Kidney (tissue), 14 donors: ENCODE results near the gene CETP. TPM values are rescaled to one million over a fixed set of nuclear protein-coding genes. Genes with fewer than 3 reads are reported as not detected.

Experiments
- DNase-seq, 5 donors: peaks; one replicate each; pipeline ENCODE4 v3.0.0-alpha.2; 2013 to 2020
- FAIRE-seq: peaks from 2 replicates; lab custom pipeline; 2012; peaks lifted over from hg19 to GRCh38; lab: Jason Lieb, UNC
- H3K27ac ChIP-seq, 2 donors: one replicate each; pipeline ENCODE4 v1.7.0; 2013; ENCODE audit warnings: low read depth in 2 of 2, low read length in 2 of 2, inconsistent platforms in 1 of 2
- H3K27me3 ChIP-seq: one replicate; pipeline ENCODE4 v1.7.1; 2013; ENCODE audit warnings: low read length, inconsistent platforms; ENCODE audit not compliant: control insufficient read depth, insufficient read depth
- H3K36me3 ChIP-seq, 3 donors: one replicate each; pipeline versions ENCODE4 v1.7.0 to v1.7.1; 2013; ENCODE audit warnings: low read length in 3 of 3, control low read depth in 1 of 3, inconsistent platforms in 1 of 3; ENCODE audit not compliant: insufficient read depth in 3 of 3, control insufficient read depth in 2 of 3
- H3K4me1 ChIP-seq, 3 donors: one replicate each; pipeline versions ENCODE4 v1.7.0 to v1.7.1; 2013; ENCODE audit warnings: low read length in 3 of 3, inconsistent platforms in 1 of 3, low read depth in 1 of 3; ENCODE audit not compliant: control insufficient read depth in 2 of 3, insufficient read depth in 2 of 3
- H3K4me3 ChIP-seq, 3 donors: one replicate each; pipeline versions ENCODE4 v1.7.0 to v1.8.1; 2013; ENCODE audit warnings: low read length in 3 of 3, control low read depth in 1 of 3, inconsistent platforms in 1 of 3
- H3K9ac ChIP-seq, 3 donors: one replicate each; pipeline versions ENCODE4 v1.7.0 to v1.7.1; 2013; ENCODE audit warnings: low read length in 3 of 3, control low read depth in 1 of 3, inconsistent platforms in 1 of 3
- H3K9me3 ChIP-seq, 3 donors: one replicate each; pipeline versions ENCODE4 v1.7.0 to v1.7.1; 2013; ENCODE audit warnings: low read length in 3 of 3, control low read depth in 1 of 3, inconsistent platforms in 1 of 3; ENCODE audit not compliant: control insufficient read depth in 2 of 3, insufficient read depth in 1 of 3
- intact Hi-C: fragments of 100-400 bp; cut with DNase I; formaldehyde crosslinking; loops from one replicate; pipeline ENCODE4 v1.11.1; 2022
- polyA plus RNA-seq: library from polyadenylated mRNA; stranded (reverse); fragments of 350-450 nt; fragmentation: Illumina TruSeq; extraction: RNeasy Lipid Tissue Mini Kit (QIAGEN cat#74804); gene quantifications from one replicate; pipeline ENCODE4 v1.2.3, GENCODE V29; 2014; ENCODE audit warnings: low read depth, low replicate concordance; ENCODE audit not compliant: insufficient read depth
- total RNA-seq: library from RNA; stranded (reverse); fragmentation: NEBNext Ultra II Directional; extraction: Animal tissue kit (Norgen Biotek cat#: 25700); gene quantifications from one replicate; pipeline ENCODE4 v1.2.1, GENCODE V29; 2021
- TF ChIP-seq, protein P1 (sequence below): IDR thresholded peaks from 3 replicates; pipeline ENCODE4 v1.5.1; 2012; ENCODE audit warnings: mild to moderate bottlenecking, moderate library complexity, borderline replicate concordance; ENCODE audit not compliant: insufficient read depth; ENCODE audit errors: extremely low read depth
- donor health status: control.
- donor health status: control.
- donor health status: control.
- donor health status: control.
- donor health status: control.
- donor health status: DM: yes; HTN: yes; CAD: no.
- donor health status: Normal renal cell carcinoma (clear cell type).

Gene CETP
- total and polyA plus RNA-seq, 2 donors from 2014 or later, result 1.3 to 2.1 TPM

DNA sequence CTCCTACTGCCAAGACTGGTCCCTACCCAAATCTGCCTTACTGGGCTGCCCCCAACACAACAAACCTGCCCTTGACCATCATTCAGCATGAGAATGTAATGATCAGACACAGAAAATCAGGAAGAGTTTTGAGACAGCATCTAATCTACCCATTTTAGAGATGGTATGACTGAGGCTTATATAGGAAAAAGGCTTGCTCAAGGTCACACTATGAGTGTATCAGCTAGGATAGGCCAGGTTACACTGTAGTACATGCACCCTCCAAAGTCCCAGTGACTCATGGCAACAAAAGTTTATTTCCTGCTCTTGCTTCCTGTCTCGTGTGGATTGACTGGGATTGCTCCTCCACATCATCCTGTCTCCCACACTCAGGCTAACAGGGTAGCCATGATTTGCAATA is 55.5 kb downstream of the CETP start:
- Histone ChIP-seq H3K4me1 (no peaks in the 10 kb centered on the region), H3K9me3 (no peaks in the 10 kb centered on the region)

DNA sequence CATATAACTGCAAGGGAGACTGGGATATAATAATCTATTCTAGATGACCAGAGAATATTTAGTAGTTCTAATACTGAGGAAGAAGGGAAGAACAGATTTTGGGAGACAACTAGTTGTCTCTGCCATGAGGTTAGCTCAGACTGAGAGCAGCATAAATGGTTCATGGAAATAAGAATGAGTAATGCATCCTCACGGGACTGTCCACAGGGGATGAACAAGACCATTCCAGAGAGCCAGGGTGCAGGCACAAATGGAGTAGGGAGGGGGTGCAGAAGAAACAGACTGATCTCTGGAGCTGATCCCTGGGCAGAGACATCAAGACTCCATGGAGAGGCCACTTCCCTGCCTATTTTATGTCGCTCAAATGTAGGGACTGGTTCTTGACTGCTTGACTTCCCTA is 58.0 kb downstream of the CETP start:
- no peaks in the 10 kb centered on the region for H3K9me3 ChIP-seq
- no peak overlapping the region for H3K4me3 ChIP-seq
- H3K27ac ChIP-seq, result no peak overlapping the region
- FAIRE-seq (no peak), DNase-seq (no peak)
- TF ChIP-seq, protein P1, sequence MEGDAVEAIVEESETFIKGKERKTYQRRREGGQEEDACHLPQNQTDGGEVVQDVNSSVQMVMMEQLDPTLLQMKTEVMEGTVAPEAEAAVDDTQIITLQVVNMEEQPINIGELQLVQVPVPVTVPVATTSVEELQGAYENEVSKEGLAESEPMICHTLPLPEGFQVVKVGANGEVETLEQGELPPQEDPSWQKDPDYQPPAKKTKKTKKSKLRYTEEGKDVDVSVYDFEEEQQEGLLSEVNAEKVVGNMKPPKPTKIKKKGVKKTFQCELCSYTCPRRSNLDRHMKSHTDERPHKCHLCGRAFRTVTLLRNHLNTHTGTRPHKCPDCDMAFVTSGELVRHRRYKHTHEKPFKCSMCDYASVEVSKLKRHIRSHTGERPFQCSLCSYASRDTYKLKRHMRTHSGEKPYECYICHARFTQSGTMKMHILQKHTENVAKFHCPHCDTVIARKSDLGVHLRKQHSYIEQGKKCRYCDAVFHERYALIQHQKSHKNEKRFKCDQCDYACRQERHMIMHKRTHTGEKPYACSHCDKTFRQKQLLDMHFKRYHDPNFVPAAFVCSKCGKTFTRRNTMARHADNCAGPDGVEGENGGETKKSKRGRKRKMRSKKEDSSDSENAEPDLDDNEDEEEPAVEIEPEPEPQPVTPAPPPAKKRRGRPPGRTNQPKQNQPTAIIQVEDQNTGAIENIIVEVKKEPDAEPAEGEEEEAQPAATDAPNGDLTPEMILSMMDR, result no peak
- no peak overlapping the region for H3K9ac ChIP-seq
- intact Hi-C loops, result no loop called here
- H3K27me3 ChIP-seq, result no peaks in the 10 kb centered on the region
- peaks cover 0 to 2% (median 0%) of the 10 kb centered on the region in 3 donors for H3K36me3 ChIP-seq
- no peaks in the 10 kb centered on the region for H3K4me1 ChIP-seq

More for the DNA sequence above, 55.5 kb downstream of the CETP start:
- no peak for DNase-seq
- no peak for FAIRE-seq
- Histone ChIP-seq H3K36me3 (peaks cover 0 to 2% (median 0%) of the 10 kb centered on the region in 3 donors), H3K27me3 (no peaks in the 10 kb centered on the region), H3K9ac (no peak overlapping the region), H3K27ac (no peak overlapping the region), H3K4me3 (no peak overlapping the region)
- TF ChIP-seq, protein P1, result no peak
- intact Hi-C loops, result no loop called here

GRCh38 chr16:57020651-57021050 is 58.9 kb downstream of the CETP start:
- Histone ChIP-seq H3K9me3 (no peaks in the 10 kb centered on the region), H3K4me1 (no peaks in the 10 kb centered on the region), H3K27ac (no peak overlapping the region), H3K9ac (no peak overlapping the region), H3K36me3 (peaks cover 0 to 2% (median 0%) of the 10 kb centered on the region in 3 donors), H3K4me3 (no peak overlapping the region), H3K27me3 (no peaks in the 10 kb centered on the region)
- TF ChIP-seq, protein P1, result no peak
- FAIRE-seq (no peak), DNase-seq (no peak)
- intact Hi-C loops, result no loop called here

DNA sequence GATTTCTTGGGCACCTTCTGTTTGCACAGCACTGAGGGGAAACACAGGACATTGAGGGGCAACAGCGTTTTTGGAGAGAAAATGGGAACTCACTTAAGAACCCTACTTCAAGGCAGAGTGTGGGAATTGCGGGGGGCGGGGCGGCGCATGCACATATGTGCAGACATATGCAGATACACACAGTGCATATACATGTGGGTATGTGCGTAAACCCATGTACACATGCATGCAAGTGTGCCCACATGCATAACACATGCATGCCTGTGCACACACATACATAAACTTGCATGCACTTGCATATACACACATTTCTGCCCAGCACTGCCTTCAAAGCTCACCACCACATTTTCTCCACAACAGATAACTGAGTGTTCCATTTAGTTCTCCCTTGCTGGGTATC is 60.0 kb downstream of the CETP start:
- DNase-seq, result no peak
- FAIRE-seq, result no peak
- peaks cover 0 to 2% (median 0%) of the 10 kb centered on the region in 3 donors for H3K36me3 ChIP-seq

More for the DNA sequence above, 60.0 kb downstream of the CETP start:
- intact Hi-C loops, result no loop called here
- TF ChIP-seq, protein P1, result no peak
- H3K9ac ChIP-seq, result no peak overlapping the region
- H3K9me3 ChIP-seq, result no peaks in the 10 kb centered on the region
- H3K4me1 ChIP-seq, result no peaks in the 10 kb centered on the region
- no peaks in the 10 kb centered on the region for H3K27me3 ChIP-seq
- no peak overlapping the region for H3K27ac ChIP-seq
- H3K4me3 ChIP-seq, result no peak overlapping the region
